ENCODE results near the gene CYP2C8. TPM values are rescaled to one million over a fixed set of nuclear protein-coding genes. Genes with fewer than 3 reads are reported as not detected.

The CYP2C8 gene
- total RNA-seq: not detected in 2 replicates

DNA sequence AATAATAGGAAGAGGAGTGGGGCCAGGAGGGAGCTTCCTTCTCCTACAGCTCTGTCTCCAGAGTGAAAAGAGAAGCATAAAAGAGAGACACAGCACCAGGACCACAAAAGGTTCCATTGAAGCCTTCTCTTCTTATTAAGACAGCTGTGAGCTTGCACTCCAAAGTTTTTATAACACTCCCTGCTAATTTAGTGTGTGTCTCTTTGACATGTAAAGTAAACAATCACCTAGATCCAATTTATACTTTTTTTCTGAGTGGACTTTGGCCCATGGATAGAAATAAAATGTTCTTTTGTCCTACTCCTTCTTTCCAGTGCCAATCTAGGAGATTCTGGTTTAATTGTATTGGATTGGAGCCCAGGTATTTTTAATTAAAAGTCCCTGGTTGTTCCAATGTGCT is at the start of gene CYP2C8:
Gene CYP2C8, minus strand, starts transcription at position 212 of the 400 bp plus-strand sequence. Its CDS starts 95 bp downstream, at position 117.

Other genes starting within 250 kb of the CYP2C8 start
- not detected in 2 replicates for gene CYP2C9, start 130.8 kb downstream of the CYP2C8 start, total RNA-seq
- gene ACSM6, start 124.7 kb upstream of the CYP2C8 start, total RNA-seq: not detected in 2 replicates
- gene PDLIM1, start 221.5 kb upstream of the CYP2C8 start, total RNA-seq: 95.5 and 104 TPM in 2 replicates

Data from dermis lymphatic vessel endothelial cell (primary cell).